Muscle layer of colon (tissue), 2 donors: ENCODE data around the gene TRIP10.
A peak's percentile ranks its signal among the peaks of the same experiment; 100 is the strongest.
"Not testable (repeated sequence)": the region's sequence is repeated elsewhere in the genome, so short reads cannot be mapped to it uniquely, and the experiment has no call there.

ENCODE experiments used
- H3K27ac ChIP-seq: one replicate; pipeline ENCODE4 v1.7.0; 2013; ENCODE audit warnings: low read depth, mild to moderate bottlenecking, low read length, moderate library complexity
- H3K27me3 ChIP-seq, 2 donors: one replicate each; pipeline ENCODE4 v1.7.0; 2013; ENCODE audit warnings: low read length in 2 of 2, mild to moderate bottlenecking in 2 of 2; ENCODE audit not compliant: insufficient read depth in 2 of 2, control insufficient read depth in 1 of 2
- H3K36me3 ChIP-seq: one replicate; pipeline ENCODE4 v1.7.0; 2013; ENCODE audit warnings: mild to moderate bottlenecking, low read length; ENCODE audit not compliant: insufficient read depth
- H3K4me1 ChIP-seq: one replicate; pipeline ENCODE4 v1.7.0; 2013; ENCODE audit warnings: mild to moderate bottlenecking, low read length; ENCODE audit not compliant: insufficient read depth
- H3K4me3 ChIP-seq, 2 donors: one replicate each; pipeline ENCODE4 v1.7.0; 2013; ENCODE audit warnings: low read length in 2 of 2, low read depth in 1 of 2, mild to moderate bottlenecking in 1 of 2, moderate library complexity in 1 of 2
- H3K9ac ChIP-seq: one replicate; pipeline ENCODE4 v1.7.0; 2013; ENCODE audit warnings: low read length
- H3K9me3 ChIP-seq: one replicate; pipeline ENCODE4 v1.7.0; 2013; ENCODE audit warnings: mild to moderate bottlenecking, low read length
- donor health status: abdominal sarcoma.
- donor health status: Adenocarcinoma of cecum.

Gene TRIP10

GRCh38 chr19:6737873-6738786 is 1.4 kb upstream of the TRIP10 start:
- H3K27ac ChIP-seq = peak overlapping the region; percentile 98
- peaks cover 32% of the 10 kb centered on the region for H3K4me1 ChIP-seq
- H3K36me3 ChIP-seq = peaks cover 5% of the 10 kb centered on the region
- no peaks in the 10 kb centered on the region for H3K9me3 ChIP-seq
- peak overlapping the region in 1 of 2 donors; percentile 50 for H3K4me3 ChIP-seq
- H3K9ac ChIP-seq = peak overlapping the region; percentile 4
- H3K27me3 ChIP-seq = no peaks in the 10 kb centered on the region

GRCh38 chr19:6738787-6739389 is 592 bp upstream of the TRIP10 start:
- Histone ChIP-seq H3K27ac (peak overlapping the region; percentile 98), H3K36me3 (peaks cover 10% of the 10 kb centered on the region), H3K4me1 (peaks cover 35% of the 10 kb centered on the region), H3K9me3 (no peaks in the 10 kb centered on the region), H3K9ac (peak overlapping the region; percentile 11), H3K4me3 (peak overlapping the region; percentile 50 to 55), H3K27me3 (no peaks in the 10 kb centered on the region)

DNA sequence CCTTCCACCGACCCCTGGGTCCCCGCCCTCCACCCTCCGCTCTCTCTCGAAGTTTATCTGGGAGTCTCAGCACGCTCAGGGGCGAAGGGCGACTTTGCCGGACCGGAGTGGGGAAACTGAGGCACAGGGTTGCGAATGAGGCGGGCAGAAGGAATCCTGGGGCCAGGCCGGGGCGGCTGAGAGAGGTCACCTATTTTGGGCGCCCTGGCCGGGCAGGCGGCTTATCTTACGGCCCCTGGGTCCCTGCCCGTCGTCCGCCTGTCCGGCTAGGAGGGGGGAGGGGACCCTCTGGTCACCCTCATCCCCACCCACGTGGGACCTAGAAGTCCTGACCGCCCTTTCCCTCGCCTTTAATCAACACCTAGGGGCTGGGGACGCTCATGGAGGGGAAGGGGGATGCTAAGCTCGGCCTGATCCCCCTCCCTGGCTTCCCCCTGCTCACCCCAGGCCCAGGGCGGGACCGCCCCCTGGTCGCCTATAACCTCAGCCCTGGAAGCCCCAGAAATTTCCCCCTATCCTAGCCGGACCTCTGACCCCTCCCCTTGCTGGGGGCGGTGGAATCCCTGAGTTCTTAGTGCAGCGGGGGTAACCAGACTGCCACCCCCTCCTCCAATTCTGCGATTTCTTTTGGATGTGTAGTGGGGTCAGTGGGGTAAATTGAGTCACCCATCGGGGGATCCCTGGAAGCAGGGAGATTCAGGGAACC is 556 bp downstream of the TRIP10 start:
- Histone ChIP-seq H3K9me3 (no peaks in the 10 kb centered on the region), H3K4me1 (peaks cover 46% of the 10 kb centered on the region), H3K9ac (peak overlapping the region; percentile 80), H3K27me3 (no peaks in the 10 kb centered on the region), H3K4me3 (peak overlapping the region; percentile 87 to 95), H3K27ac (peak overlapping the region; percentile 92), H3K36me3 (peaks cover 16% of the 10 kb centered on the region)

DNA sequence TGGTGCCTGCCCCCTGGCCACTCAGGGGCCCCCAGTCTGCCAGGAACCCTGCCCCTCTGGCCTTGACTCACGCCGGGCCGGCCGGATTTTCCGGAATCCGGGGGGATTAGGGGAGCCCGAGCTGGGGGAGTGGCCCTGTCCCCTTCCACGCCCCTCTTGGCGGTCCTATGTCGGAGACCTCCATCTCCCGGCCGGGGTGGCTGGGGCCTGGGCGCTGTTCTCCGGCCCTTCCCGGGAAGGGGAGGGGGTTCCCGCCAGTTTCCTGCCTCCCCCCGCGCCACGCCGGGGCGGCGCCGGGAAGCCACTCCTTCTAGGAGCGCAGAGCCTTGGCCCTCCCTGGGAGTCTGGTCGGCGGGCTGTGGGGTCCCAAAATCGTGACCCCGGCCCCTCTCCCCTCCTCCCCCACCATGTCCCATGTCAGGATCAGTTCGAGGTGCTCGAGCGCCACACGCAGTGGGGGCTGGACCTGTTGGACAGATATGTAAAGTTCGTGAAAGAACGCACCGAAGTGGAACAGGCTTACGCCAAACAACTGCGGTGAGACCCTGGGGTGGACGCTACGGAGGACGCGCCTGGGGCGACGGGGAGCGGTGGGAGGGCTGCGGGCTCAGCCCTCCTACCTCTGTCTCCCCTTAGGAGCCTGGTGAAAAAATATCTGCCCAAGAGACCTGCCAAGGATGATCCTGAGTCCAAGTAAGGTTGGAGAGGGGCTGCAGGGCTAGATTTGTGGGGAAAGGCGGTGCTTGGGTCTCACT is 1.3 kb downstream of the TRIP10 start:
- H3K9me3 ChIP-seq = no peaks in the 10 kb centered on the region
- H3K4me1 ChIP-seq = peaks cover 46% of the 10 kb centered on the region
- H3K9ac ChIP-seq = peak overlapping the region; percentile 80
- H3K27ac ChIP-seq = peak overlapping the region; percentile 92
- no peaks in the 10 kb centered on the region for H3K27me3 ChIP-seq
- peak overlapping the region; percentile 87 to 95 for H3K4me3 ChIP-seq
- H3K36me3 ChIP-seq = peaks cover 21% of the 10 kb centered on the region

DNA sequence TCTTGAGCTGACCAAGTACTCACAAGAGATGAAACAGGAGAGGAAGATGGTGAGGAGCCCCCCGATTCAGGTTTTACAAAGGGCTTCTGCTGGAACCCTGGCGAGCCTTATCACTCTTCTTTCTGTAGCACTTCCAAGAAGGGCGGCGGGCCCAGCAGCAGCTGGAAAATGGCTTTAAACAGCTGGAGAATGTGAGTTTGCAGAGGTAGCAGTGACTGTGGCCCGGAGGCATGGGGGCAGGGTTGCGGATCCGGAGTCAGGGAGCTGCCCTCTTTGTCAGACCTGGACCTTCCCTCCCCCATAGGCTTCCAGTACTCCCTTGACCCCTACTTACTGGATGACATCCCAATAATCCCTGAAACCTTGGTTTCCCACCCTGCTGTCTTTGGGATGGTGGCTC is 3.6 kb downstream of the TRIP10 start:
- Histone ChIP-seq H3K4me1 (peaks cover 37% of the 10 kb centered on the region), H3K9ac (no peak overlapping the region), H3K36me3 (peaks cover 37% of the 10 kb centered on the region), H3K4me3 (no peak overlapping the region), H3K27me3 (no peaks in the 10 kb centered on the region), H3K27ac (no peak overlapping the region), H3K9me3 (no peaks in the 10 kb centered on the region)

DNA sequence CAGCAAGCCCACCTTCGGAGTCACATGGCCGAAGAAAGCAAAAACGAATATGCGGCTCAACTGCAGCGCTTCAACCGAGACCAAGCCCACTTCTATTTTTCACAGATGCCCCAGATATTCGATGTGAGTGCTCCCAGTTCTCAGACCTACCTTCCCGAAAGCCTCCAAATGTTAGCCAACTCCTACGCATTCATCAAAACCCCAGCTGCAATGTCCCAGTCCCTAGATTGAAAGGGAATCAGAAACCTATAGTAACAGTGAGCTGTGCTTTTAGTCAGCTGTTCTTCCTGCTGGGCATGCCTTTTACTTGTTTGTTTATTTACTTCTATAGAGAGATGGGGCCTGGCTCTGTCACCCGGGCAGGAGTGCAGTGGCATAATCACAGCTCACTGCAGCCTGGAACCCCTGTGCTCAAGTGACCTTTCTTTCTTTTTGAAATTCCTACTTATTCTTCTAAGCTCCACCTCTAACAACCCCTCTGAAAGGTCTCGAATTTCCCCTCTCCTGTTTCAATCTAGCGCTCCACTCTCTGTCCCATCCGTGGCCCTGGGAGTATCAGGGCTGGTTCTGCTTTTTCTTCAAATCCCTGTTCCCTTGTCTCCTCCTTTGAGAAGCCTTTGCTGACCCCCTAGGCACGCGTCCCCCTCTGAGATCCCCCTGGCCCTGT is 4.4 kb downstream of the TRIP10 start:
- peak overlapping the region; percentile 88 for H3K27ac ChIP-seq
- no peaks in the 10 kb centered on the region for H3K9me3 ChIP-seq
- H3K36me3 ChIP-seq = peaks cover 45% of the 10 kb centered on the region
- peaks cover 29% of the 10 kb centered on the region for H3K4me1 ChIP-seq
- H3K4me3 ChIP-seq = peak overlapping the region in 1 of 2 donors; percentile 39
- H3K27me3 ChIP-seq = no peaks in the 10 kb centered on the region
- H3K9ac ChIP-seq = peak overlapping the region; percentile 53

- Histone ChIP-seq H3K27ac (peak overlapping the region; percentile 88), H3K4me1 (peaks cover 25% of the 10 kb centered on the region), H3K9ac (peak overlapping the region; percentile 53), H3K9me3 (no peaks in the 10 kb centered on the region), H3K4me3 (peak overlapping the region; percentile 2 to 39), H3K36me3 (peaks cover 50% of the 10 kb centered on the region), H3K27me3 (no peaks in the 10 kb centered on the region)
Measured at GRCh38 chr19:6744381-6745301, 5.2 kb downstream of the TRIP10 start.

DNA sequence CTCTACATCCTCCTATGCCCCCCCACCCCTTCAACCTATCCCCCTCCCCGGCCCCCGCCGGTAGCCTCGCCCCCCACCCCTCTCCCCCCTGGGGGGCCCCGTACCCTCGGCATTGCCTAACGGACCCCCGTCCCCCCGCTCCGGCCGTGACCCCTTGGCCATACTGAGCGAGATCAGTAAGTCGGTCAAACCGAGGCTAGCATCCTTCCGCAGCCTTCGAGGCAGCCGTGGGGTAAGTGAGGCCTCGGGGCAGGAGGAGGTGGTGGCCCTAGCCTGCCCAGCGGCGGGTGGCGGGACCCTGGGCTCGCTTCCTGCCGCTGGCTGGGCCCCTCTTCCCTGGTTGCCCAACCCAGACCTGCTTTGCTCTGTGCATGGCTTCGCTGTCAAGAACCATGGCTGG is 6.5 kb downstream of the TRIP10 start:
- H3K27me3 ChIP-seq = no peaks in the 10 kb centered on the region
- no peak overlapping the region for H3K27ac ChIP-seq
- no peak overlapping the region for H3K4me3 ChIP-seq
- no peak overlapping the region for H3K9ac ChIP-seq
- peaks cover 60% of the 10 kb centered on the region for H3K36me3 ChIP-seq
- H3K4me1 ChIP-seq = peaks cover 25% of the 10 kb centered on the region
- no peaks in the 10 kb centered on the region for H3K9me3 ChIP-seq

GRCh38 chr19:6748543-6748942 is 9.1 kb downstream of the TRIP10 start:
- H3K9ac ChIP-seq, H3K27me3 ChIP-seq, H3K9me3 ChIP-seq, H3K27ac ChIP-seq, H3K4me3 ChIP-seq: not testable (repeated sequence)
- peaks cover 67% of the 10 kb centered on the region for H3K36me3 ChIP-seq
- peaks cover 27% of the 10 kb centered on the region for H3K4me1 ChIP-seq

DNA sequence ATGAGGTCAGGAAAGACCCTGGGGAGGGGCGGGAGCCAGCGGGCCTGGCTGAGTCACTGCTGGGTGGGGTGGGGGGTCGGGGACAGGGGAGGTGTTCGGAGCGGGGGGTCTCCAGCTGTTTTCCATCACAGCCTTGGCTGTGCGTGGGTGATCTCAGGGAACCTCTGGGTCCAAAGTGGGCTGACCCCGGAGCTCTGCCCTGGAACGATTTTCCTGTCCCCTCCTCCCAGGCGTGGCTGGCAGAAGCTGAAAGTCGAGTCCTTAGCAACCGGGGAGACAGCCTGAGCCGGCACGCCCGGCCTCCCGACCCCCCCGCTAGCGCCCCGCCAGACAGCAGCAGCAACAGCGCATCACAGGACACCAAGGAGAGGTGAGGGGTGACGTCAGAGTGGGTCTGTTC is 10.6 kb downstream of the TRIP10 start:
- H3K4me3 ChIP-seq = no peak overlapping the region
- peaks cover 13% of the 10 kb centered on the region for H3K4me1 ChIP-seq
- H3K9ac ChIP-seq = no peak overlapping the region
- no peaks in the 10 kb centered on the region for H3K9me3 ChIP-seq
- peaks cover 58% of the 10 kb centered on the region for H3K36me3 ChIP-seq
- H3K27ac ChIP-seq = no peak overlapping the region
- H3K27me3 ChIP-seq = no peaks in the 10 kb centered on the region
